Kidney epithelial cell (primary cell): ENCODE measurements around the gene AP3D1. TPM values are rescaled to one million over a fixed set of nuclear protein-coding genes. Genes with fewer than 3 reads are reported as not detected.

ENCODE experiments used
- DNase-seq: peaks from one replicate; pipeline ENCODE4 v3.0.0-alpha.2; 2010; ENCODE audit warnings: low read depth
- H3K27me3 ChIP-seq: 2 replicates; pipeline ENCODE4 v1.6.0; 2011; ENCODE audit warnings: low read length; ENCODE audit not compliant: control insufficient read depth, insufficient read depth
- H3K36me3 ChIP-seq: 2 replicates; pipeline ENCODE4 v1.5.1; 2011; ENCODE audit warnings: low read length; ENCODE audit not compliant: control insufficient read depth, insufficient read depth
- H3K4me3 ChIP-seq: 2 replicates; pipeline ENCODE4 v1.5.1; 2011; ENCODE audit warnings: low read depth, mild to moderate bottlenecking, control low read depth, low read length
- CTCF ChIP-seq: IDR thresholded peaks from 2 replicates; pipeline ENCODE4 v1.5.1; 2011; ENCODE audit warnings: mild to moderate bottlenecking, moderate library complexity, low read length, control low read depth, inconsistent platforms; ENCODE audit not compliant: insufficient read depth, poor library complexity, severe bottlenecking
- total RNA-seq: library from RNA; depleted of rRNA; stranded (reverse); fragments of >200 nt; gene quantifications from 2 replicates; pipeline ENCODE4 v1.2.3, GENCODE V29; 2015

AP3D1 gene
- total RNA-seq, 1 donor from 2014 or later = 178 TPM

GRCh38 chr19:2084993-2085720 is 66.2 kb downstream of the AP3D1 start:
- Histone ChIP-seq H3K4me3 (no peak overlapping the region), H3K27me3 (no peaks in the 10 kb centered on the region), H3K36me3 (peaks cover 2% of the 10 kb centered on the region)
- no peak for TF ChIP-seq CTCF
- DNase-seq = no peak

GRCh38 chr19:2083174-2083854 is 68.1 kb downstream of the AP3D1 start:
- Histone ChIP-seq H3K27me3 (no peaks in the 10 kb centered on the region), H3K4me3 (no peak overlapping the region), H3K36me3 (peaks cover 4% of the 10 kb centered on the region)
- no peak for DNase-seq
- no peak for TF ChIP-seq CTCF

GRCh38 chr19:2081873-2082810 is 69.2 kb downstream of the AP3D1 start:
- TF ChIP-seq CTCF = no peak

GRCh38 chr19:2080336-2080988 is 70.9 kb downstream of the AP3D1 start:
- Histone ChIP-seq H3K27me3 (no peaks in the 10 kb centered on the region), H3K4me3 (no peak overlapping the region), H3K36me3 (peaks cover 4% of the 10 kb centered on the region)
- TF ChIP-seq CTCF = no peak
- no peak for DNase-seq

More at GRCh38 chr19:2081873-2082810, 69.2 kb downstream of the AP3D1 start:
- H3K4me3 ChIP-seq = no peak overlapping the region
- peaks cover 4% of the 10 kb centered on the region for H3K36me3 ChIP-seq
- no peaks in the 10 kb centered on the region for H3K27me3 ChIP-seq
- no peak for DNase-seq

- no peak for TF ChIP-seq CTCF
- no peak for DNase-seq
- no peaks in the 10 kb centered on the region for H3K27me3 ChIP-seq
- H3K36me3 ChIP-seq = peaks cover 4% of the 10 kb centered on the region
- H3K4me3 ChIP-seq = no peak overlapping the region
Measured at GRCh38 chr19:2079865-2080301, 71.5 kb downstream of the AP3D1 start.
